ENCODE data around the gene POLR1H. TPM values are rescaled to one million over a fixed set of nuclear protein-coding genes. Genes with fewer than 3 reads are reported as not detected.

Gene POLR1H
- total and polyA plus RNA-seq, 2 donors: 91.0 to 95.9 TPM

GRCh38 chr6:30104661-30105060, 43.6 kb downstream of the POLR1H start:
- DNase-seq (ENCODE audit: low read depth in 6 of 9, low spot score in 9 of 9): no peak
- 87% methylated on average over 2 of the region's 2 CpGs for WGBS
- Histone ChIP-seq H3K27ac (ENCODE audit: low read depth in 1 of 2, low read length in 1 of 2) (no peak overlapping the region), H3K36me3 (ENCODE audit: control insufficient read depth in 2 of 2, insufficient read depth in 2 of 2, low read length in 1 of 2) (no peaks in the 10 kb centered on the region), H3K4me3 (ENCODE audit: low read length in 2 of 2) (no peak overlapping the region), H3K9me3 (ENCODE audit: control insufficient read depth in 2 of 2, insufficient read depth in 1 of 2, low read length in 1 of 2) (peaks cover 0 to 6% of the 10 kb centered on the region in 2 donors), H3K4me1 (ENCODE audit: control insufficient read depth in 2 of 2, insufficient read depth in 2 of 2, low read length in 2 of 2) (peaks cover 18 to 35% of the 10 kb centered on the region in 2 donors), H3K27me3 (ENCODE audit: control insufficient read depth in 2 of 2, insufficient read depth in 1 of 2, low read length in 1 of 2) (peaks cover 33 to 92% of the 10 kb centered on the region in 2 donors)

DNA sequence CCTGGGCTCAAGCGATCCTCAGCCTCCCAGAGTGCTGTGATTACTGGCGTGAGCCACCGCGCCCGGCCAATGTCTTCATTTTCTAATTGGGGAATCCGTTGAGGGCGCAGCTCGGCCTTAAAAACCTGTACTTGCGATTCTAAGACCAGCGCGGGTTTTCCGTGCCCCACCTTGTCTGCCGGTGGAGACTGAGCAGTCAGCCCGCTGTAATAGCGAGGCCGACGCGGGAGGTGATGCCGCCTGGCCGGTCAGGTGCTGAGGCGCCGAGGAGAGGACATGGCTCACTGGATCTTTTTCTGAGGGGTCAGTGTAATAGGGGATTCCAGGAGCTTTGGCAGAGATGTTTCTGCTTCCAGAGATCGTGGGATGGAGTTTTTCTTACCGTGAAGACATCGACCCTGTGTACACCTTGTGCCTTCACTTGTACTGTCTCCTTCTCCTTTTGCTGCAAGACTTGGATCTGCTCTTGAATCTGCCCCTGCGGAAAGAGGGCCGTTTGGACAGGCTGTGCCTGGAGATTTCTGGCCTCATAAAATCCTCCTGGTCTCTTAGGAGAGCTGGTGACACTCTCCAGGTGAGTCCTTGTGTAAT, 50.3 kb downstream of the POLR1H start:
- H3K9me3 ChIP-seq (ENCODE audit: control insufficient read depth in 2 of 2, insufficient read depth in 1 of 2, low read length in 1 of 2): no peaks in the 10 kb centered on the region
- WGBS: 58% methylated on average over 27 of the region's 27 CpGs
- no peak for DNase-seq (ENCODE audit: low read depth in 6 of 9, low spot score in 9 of 9)

GRCh38 chr6:30112402-30112994, 51.4 kb downstream of the POLR1H start:
- DNase-seq (ENCODE audit: low read depth in 6 of 9, low spot score in 9 of 9): no peak
- Histone ChIP-seq H3K27me3 (ENCODE audit: control insufficient read depth in 2 of 2, insufficient read depth in 1 of 2, low read length in 1 of 2) (peaks cover 14 to 71% of the 10 kb centered on the region in 2 donors), H3K9me3 (ENCODE audit: control insufficient read depth in 2 of 2, insufficient read depth in 1 of 2, low read length in 1 of 2) (no peaks in the 10 kb centered on the region), H3K4me3 (ENCODE audit: low read length in 2 of 2) (no peak overlapping the region), H3K4me1 (ENCODE audit: control insufficient read depth in 2 of 2, insufficient read depth in 2 of 2, low read length in 2 of 2) (no peaks in the 10 kb centered on the region), H3K27ac (ENCODE audit: low read depth in 1 of 2, low read length in 1 of 2) (no peak overlapping the region), H3K36me3 (ENCODE audit: control insufficient read depth in 2 of 2, insufficient read depth in 2 of 2, low read length in 1 of 2) (no peaks in the 10 kb centered on the region)
- 87% methylated on average over 10 of the region's 10 CpGs for WGBS

More for the DNA sequence above, 50.3 kb downstream of the POLR1H start:
- no peak overlapping the region for H3K4me3 ChIP-seq (ENCODE audit: low read length in 2 of 2)
- no peak overlapping the region for H3K27ac ChIP-seq (ENCODE audit: low read depth in 1 of 2, low read length in 1 of 2)
- peaks cover 12 to 75% of the 10 kb centered on the region in 2 donors for H3K27me3 ChIP-seq (ENCODE audit: control insufficient read depth in 2 of 2, insufficient read depth in 1 of 2, low read length in 1 of 2)
- H3K36me3 ChIP-seq (ENCODE audit: control insufficient read depth in 2 of 2, insufficient read depth in 2 of 2, low read length in 1 of 2): no peaks in the 10 kb centered on the region
- H3K4me1 ChIP-seq (ENCODE audit: control insufficient read depth in 2 of 2, insufficient read depth in 2 of 2, low read length in 2 of 2): no peaks in the 10 kb centered on the region

GRCh38 chr6:30113003-30113759, 52.1 kb downstream of the POLR1H start, which contains the start of gene TRIM31:
Gene TRIM31 (minus strand): TSS chr6:30113090. CDS start chr6:30112805, 285 bp downstream.
- DNase-seq (ENCODE audit: low read depth in 6 of 9, low spot score in 9 of 9): no peak
- Histone ChIP-seq H3K36me3 (ENCODE audit: control insufficient read depth in 2 of 2, insufficient read depth in 2 of 2, low read length in 1 of 2) (no peaks in the 10 kb centered on the region), H3K27me3 (ENCODE audit: control insufficient read depth in 2 of 2, insufficient read depth in 1 of 2, low read length in 1 of 2) (peaks cover 14 to 68% of the 10 kb centered on the region in 2 donors), H3K4me3 (ENCODE audit: low read length in 2 of 2) (no peak within 1 kb of the TSS), H3K4me1 (ENCODE audit: control insufficient read depth in 2 of 2, insufficient read depth in 2 of 2, low read length in 2 of 2) (no peaks in the 10 kb centered on the region), H3K9me3 (ENCODE audit: control insufficient read depth in 2 of 2, insufficient read depth in 1 of 2, low read length in 1 of 2) (no peaks in the 10 kb centered on the region), H3K27ac (ENCODE audit: low read depth in 1 of 2, low read length in 1 of 2) (no peak within 1 kb of the TSS)
- 91% methylated on average over 3 of the region's 3 CpGs for WGBS

GRCh38 chr6:30113841-30114240, 52.8 kb downstream of the POLR1H start:
- peaks cover 14 to 62% of the 10 kb centered on the region in 2 donors for H3K27me3 ChIP-seq (ENCODE audit: control insufficient read depth in 2 of 2, insufficient read depth in 1 of 2, low read length in 1 of 2)
- no peak overlapping the region for H3K4me3 ChIP-seq (ENCODE audit: low read length in 2 of 2)
- no peaks in the 10 kb centered on the region for H3K4me1 ChIP-seq (ENCODE audit: control insufficient read depth in 2 of 2, insufficient read depth in 2 of 2, low read length in 2 of 2)
- no peak for DNase-seq (ENCODE audit: low read depth in 6 of 9, low spot score in 9 of 9)
- H3K27ac ChIP-seq (ENCODE audit: low read depth in 1 of 2, low read length in 1 of 2): no peak overlapping the region
- no peaks in the 10 kb centered on the region for H3K9me3 ChIP-seq (ENCODE audit: control insufficient read depth in 2 of 2, insufficient read depth in 1 of 2, low read length in 1 of 2)
- no peaks in the 10 kb centered on the region for H3K36me3 ChIP-seq (ENCODE audit: control insufficient read depth in 2 of 2, insufficient read depth in 2 of 2, low read length in 1 of 2)
- 70% methylated on average over 1 of the region's 1 CpG for WGBS

Other genes starting within 250 kb of the POLR1H start
- gene HLA-G, start 233.4 kb upstream of the POLR1H start, total RNA-seq: 1.7 TPM
- 6.3 TPM for gene HLA-G, start 233.4 kb upstream of the POLR1H start, polyA plus RNA-seq
- 741 TPM for gene HLA-A, start 118.7 kb upstream of the POLR1H start, total RNA-seq
- gene HLA-A, start 118.7 kb upstream of the POLR1H start, polyA plus RNA-seq: 1,655 TPM
- 32.8 TPM for gene PPP1R11, start 5.9 kb downstream of the POLR1H start, total RNA-seq
- gene PPP1R11, start 5.9 kb downstream of the POLR1H start, polyA plus RNA-seq: 50.5 TPM
- 0.19 TPM for gene RNF39, start 14.5 kb downstream of the POLR1H start, total RNA-seq
- gene RNF39, start 14.5 kb downstream of the POLR1H start, polyA plus RNA-seq: 2.0 TPM
- 0.28 TPM for gene TRIM31, start 51.8 kb downstream of the POLR1H start, total RNA-seq
- gene TRIM31, start 51.8 kb downstream of the POLR1H start, polyA plus RNA-seq: 1.4 TPM
- 0.09 TPM for gene TRIM40, start 74.9 kb downstream of the POLR1H start, total RNA-seq
- 0.16 TPM for gene TRIM40, start 74.9 kb downstream of the POLR1H start, polyA plus RNA-seq
- gene TRIM10, start 99.9 kb downstream of the POLR1H start, total RNA-seq: 0.57 TPM
- 0.16 TPM for gene TRIM10, start 99.9 kb downstream of the POLR1H start, polyA plus RNA-seq
- gene TRIM15, start 102.3 kb downstream of the POLR1H start, total RNA-seq: 0.19 TPM
- gene TRIM15, start 102.3 kb downstream of the POLR1H start, polyA plus RNA-seq: 0.59 TPM
- gene TRIM26, start 152.1 kb downstream of the POLR1H start, total RNA-seq: 19.7 TPM
- gene TRIM26, start 152.1 kb downstream of the POLR1H start, polyA plus RNA-seq: 31.3 TPM